Hair follicular keratinocyte (primary cell): ENCODE measurements around the gene PCLO. TPM values are rescaled to one million over a fixed set of nuclear protein-coding genes. Genes with fewer than 3 reads are reported as not detected.

Experiments used
- total RNA-seq: library from RNA; depleted of rRNA; stranded (reverse); fragments of >200 nt; gene quantifications from 2 replicates; pipeline ENCODE4 v1.2.3, GENCODE V29; 2015

The PCLO gene
- total RNA-seq = 2.0 and 4.1 TPM in 2 replicates

GRCh38 chr7:83162402-83163256 is at the start of gene PCLO:
Gene PCLO (minus strand): TSS chr7:83162884. CDS start chr7:83162592, 292 bp downstream.

